ENCODE measurements around the gene RHBDF1. TPM values are rescaled to one million over a fixed set of nuclear protein-coding genes. Genes with fewer than 3 reads are reported as not detected.
A peak's percentile ranks its signal among the peaks of the same experiment; 100 is the strongest.
"Not testable (repeated sequence)": the region's sequence is repeated elsewhere in the genome, so short reads cannot be mapped to it uniquely, and the experiment has no call there.

The RHBDF1 gene
- total RNA-seq, 1 donor from 2014 or later, result 27.3 TPM

DNA sequence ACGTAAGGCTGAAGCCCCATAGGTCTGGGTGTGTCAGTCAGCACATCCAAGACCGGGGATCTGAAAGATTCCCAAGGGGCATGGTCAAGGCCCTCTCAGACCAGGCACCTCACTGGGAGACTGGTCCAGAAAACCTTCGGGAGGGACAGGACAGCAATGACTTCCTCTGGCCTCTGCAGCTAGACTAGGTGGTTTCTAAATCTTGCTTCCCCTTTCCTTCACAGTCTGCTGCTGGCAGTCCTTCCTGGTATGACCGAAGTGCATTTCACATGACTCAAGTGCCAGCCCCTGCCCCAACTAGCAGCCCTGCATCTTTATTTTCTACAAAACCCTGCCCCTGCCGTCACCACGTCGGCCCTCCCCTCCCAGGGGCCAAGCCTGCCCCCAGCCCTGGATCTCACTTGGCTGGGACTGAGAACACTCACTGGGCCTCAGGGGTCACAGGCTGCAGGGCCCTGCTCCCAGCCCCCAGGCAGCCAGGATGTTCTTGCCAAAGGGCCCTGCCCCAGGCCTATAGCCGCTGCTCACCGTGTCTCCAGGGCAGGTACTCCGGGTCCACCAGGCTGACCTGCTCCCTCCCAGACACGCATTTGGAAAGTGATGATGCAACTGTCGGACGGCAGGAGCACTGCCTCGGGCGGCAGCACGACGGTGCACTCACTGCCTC is 37.3 kb downstream of the RHBDF1 start:
- DNase-seq (ENCODE audit: extremely low spot score, unreplicated experiment), result peak; percentile 62
- no peak overlapping the region for H3K27ac Mint-ChIP-seq
- TF ChIP-seq, protein P1, sequence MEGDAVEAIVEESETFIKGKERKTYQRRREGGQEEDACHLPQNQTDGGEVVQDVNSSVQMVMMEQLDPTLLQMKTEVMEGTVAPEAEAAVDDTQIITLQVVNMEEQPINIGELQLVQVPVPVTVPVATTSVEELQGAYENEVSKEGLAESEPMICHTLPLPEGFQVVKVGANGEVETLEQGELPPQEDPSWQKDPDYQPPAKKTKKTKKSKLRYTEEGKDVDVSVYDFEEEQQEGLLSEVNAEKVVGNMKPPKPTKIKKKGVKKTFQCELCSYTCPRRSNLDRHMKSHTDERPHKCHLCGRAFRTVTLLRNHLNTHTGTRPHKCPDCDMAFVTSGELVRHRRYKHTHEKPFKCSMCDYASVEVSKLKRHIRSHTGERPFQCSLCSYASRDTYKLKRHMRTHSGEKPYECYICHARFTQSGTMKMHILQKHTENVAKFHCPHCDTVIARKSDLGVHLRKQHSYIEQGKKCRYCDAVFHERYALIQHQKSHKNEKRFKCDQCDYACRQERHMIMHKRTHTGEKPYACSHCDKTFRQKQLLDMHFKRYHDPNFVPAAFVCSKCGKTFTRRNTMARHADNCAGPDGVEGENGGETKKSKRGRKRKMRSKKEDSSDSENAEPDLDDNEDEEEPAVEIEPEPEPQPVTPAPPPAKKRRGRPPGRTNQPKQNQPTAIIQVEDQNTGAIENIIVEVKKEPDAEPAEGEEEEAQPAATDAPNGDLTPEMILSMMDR (conservative IDR thresholded peaks at IDR 0.05), result no peak
- H3K27me3 Mint-ChIP-seq, result no peaks in the 10 kb centered on the region
- no peak overlapping the region for H3K4me3 Mint-ChIP-seq
- H3K4me1 Mint-ChIP-seq (ENCODE audit: unreplicated experiment), result peaks cover 7% of the 10 kb centered on the region
- no peaks in the 10 kb centered on the region for H3K9me3 Mint-ChIP-seq
- H3K36me3 Mint-ChIP-seq, result peaks cover 5% of the 10 kb centered on the region

- Mint-ChIP-seq H3K27ac (no peak overlapping the region), H3K9me3 (no peaks in the 10 kb centered on the region), H3K36me3 (peaks cover 5% of the 10 kb centered on the region), H3K4me3 (no peak overlapping the region), H3K27me3 (no peaks in the 10 kb centered on the region), H3K4me1 (ENCODE audit: unreplicated experiment) (peaks cover 7% of the 10 kb centered on the region)
- TF ChIP-seq, protein P1 (conservative IDR thresholded peaks at IDR 0.05), result no peak
- DNase-seq (ENCODE audit: extremely low spot score, unreplicated experiment), result peak; percentile 47
These were observed 37.8 kb downstream of the RHBDF1 start for GRCh38 chr16:34648-34987.

DNA sequence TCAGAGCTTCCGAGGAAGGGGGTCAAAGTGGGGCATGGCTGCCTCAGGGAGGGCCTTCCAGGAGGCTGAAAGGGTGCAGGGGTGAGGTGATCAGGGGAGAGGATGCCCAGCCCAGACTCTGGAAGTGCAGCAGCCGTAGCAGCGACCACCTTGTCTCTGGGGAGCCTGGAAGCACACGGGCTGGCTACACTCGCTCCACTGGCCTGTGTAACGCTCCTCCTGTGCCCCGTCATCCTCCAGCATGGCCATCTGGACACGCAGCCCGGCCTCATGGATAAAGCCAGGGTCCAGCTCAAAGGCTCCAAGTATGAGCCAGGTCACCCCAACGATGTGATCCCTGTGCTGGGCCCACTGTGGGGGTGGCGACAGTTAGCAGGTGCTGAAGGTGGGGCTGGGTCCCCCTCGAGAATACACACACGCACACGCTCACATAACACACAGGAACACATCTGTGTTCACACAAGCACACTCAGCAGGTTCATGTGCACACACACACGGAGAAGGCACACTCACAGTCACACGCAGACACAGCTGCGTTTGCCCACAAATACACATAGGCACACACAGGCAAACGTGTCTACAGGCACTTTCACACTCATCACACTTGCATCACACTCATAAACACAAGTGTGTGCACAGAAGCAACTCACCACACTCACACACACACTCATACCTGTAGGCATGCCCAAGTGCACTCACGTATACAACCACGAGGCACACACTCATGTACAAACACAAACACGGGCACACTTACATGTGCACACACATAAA is 38.4 kb downstream of the RHBDF1 start:
- TF ChIP-seq, protein P1 (conservative IDR thresholded peaks at IDR 0.05), result no peak
- DNase-seq (ENCODE audit: extremely low spot score, unreplicated experiment), result peak; percentile 64
- Mint-ChIP-seq H3K4me1 (ENCODE audit: unreplicated experiment) (peaks cover 7% of the 10 kb centered on the region), H3K27ac (no peak overlapping the region), H3K9me3 (no peaks in the 10 kb centered on the region), H3K4me3 (no peak overlapping the region), H3K27me3 (no peaks in the 10 kb centered on the region), H3K36me3 (peaks cover 5% of the 10 kb centered on the region)

DNA sequence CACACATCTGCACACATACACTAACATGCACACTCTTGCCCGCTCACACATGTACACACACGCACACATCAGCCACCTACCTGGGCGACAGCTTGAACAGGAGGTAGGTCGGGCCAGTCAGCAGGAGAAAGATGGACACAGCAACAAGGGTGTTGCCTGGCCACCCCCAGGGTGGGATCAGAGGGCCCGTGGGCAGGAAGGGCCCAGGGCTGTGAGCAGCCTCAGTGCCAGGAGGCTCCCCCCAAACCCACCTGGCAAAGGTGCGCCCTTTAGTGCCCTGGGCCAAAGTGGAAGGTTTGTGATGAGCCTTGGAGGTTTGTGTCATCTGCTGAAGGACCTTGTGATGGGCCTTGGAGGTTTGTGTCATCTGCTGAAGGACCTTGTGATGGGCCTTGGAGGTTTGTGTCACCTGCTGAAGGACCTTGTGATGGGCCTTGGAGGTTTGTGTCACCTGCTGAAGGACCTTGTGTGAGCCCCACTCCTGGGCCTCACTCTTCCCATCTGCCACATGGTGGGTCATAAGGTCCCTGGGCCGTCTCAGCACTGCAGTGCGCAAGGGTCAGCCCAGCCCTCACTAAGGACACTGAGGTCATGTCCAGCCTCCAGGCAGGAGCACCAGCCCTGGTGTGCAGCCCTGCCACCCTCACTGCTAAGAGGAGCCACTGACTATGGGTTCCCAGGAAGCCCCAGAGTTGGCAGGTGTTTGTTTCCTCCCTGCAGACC is 39.1 kb downstream of the RHBDF1 start:
- H3K36me3 Mint-ChIP-seq, H3K27me3 Mint-ChIP-seq, H3K4me3 Mint-ChIP-seq: not testable (repeated sequence)

DNA sequence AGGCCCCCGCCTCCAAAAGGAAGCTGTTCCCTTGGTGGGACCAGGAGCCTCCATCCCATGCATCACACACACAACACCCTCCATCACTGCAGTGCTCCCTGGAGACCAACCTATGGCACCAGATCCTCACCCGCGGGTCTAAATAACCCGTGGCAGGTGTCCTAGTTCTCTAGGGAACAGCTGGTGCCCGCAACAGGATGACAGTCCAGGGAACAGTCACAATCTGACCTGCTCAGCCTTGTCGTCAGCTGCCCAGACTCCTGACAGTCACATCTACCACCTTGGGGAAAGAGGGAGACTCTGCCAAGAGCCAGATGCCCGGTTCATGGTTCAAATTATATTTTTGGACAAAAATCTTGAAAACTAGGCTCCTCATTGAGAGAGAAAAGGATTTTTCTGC is 41.8 kb downstream of the RHBDF1 start:
- H3K36me3 Mint-ChIP-seq; H3K27me3 Mint-ChIP-seq; H3K27ac Mint-ChIP-seq; H3K4me3 Mint-ChIP-seq; H3K9me3 Mint-ChIP-seq; H3K4me1 Mint-ChIP-seq (ENCODE audit: unreplicated experiment); DNase-seq (ENCODE audit: extremely low spot score, unreplicated experiment): not testable (repeated sequence)

More for the DNA sequence above, 39.1 kb downstream of the RHBDF1 start:
- not testable (repeated sequence) for DNase-seq (ENCODE audit: extremely low spot score, unreplicated experiment); H3K4me1 Mint-ChIP-seq (ENCODE audit: unreplicated experiment); H3K9me3 Mint-ChIP-seq; H3K27ac Mint-ChIP-seq

GRCh38 chr16:25926-26348 is 46.5 kb downstream of the RHBDF1 start:
- H3K4me3 Mint-ChIP-seq; H3K4me1 Mint-ChIP-seq (ENCODE audit: unreplicated experiment); H3K36me3 Mint-ChIP-seq; H3K27ac Mint-ChIP-seq; DNase-seq (ENCODE audit: extremely low spot score, unreplicated experiment); H3K9me3 Mint-ChIP-seq; H3K27me3 Mint-ChIP-seq: not testable (repeated sequence)

DNA sequence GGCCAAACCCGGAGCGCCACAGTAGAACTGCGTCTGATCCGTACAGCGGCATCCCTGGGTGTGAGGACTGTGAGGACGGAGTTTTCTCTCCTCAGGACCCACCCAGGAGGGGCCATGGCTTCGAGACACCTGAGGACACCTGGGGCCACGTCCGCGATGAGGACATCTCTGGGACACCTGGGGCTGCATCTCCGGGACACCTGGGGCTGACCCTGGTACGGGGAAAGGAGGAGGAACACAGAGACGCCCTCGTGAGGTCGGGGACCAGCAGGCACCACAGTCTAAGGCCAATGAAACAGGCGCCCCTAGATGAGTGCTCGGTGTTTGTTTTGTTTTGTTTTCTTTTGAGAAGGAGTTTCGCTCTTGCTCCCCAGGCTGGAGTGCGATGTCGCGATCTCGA is 48.3 kb downstream of the RHBDF1 start:
- not testable (repeated sequence) for H3K27me3 Mint-ChIP-seq; DNase-seq (ENCODE audit: extremely low spot score, unreplicated experiment); H3K4me1 Mint-ChIP-seq (ENCODE audit: unreplicated experiment); H3K36me3 Mint-ChIP-seq; H3K27ac Mint-ChIP-seq; H3K4me3 Mint-ChIP-seq; H3K9me3 Mint-ChIP-seq

DNA sequence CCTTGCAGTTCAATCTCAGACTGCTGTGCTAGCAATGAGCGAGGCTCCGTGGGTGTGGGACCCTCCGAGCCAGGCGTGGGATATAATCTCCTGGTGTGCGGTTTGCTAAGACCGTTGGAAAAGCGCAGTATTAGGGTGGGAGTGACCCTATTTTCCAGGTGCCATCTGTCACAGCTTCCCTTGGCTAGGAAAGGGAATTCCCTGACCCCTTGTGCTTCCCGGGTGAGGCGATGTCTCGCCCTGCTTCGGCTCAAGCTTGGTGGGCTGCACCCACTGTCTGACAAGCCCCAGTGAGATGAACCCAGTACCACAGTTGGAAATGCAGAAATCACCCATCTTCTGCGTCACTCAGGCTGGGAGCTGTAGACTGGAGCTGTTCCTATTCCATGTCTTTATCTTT is 51.5 kb downstream of the RHBDF1 start:
- not testable (repeated sequence) for H3K27ac Mint-ChIP-seq; DNase-seq (ENCODE audit: extremely low spot score, unreplicated experiment); H3K4me3 Mint-ChIP-seq; H3K27me3 Mint-ChIP-seq; H3K4me1 Mint-ChIP-seq (ENCODE audit: unreplicated experiment); H3K9me3 Mint-ChIP-seq; H3K36me3 Mint-ChIP-seq

DNA sequence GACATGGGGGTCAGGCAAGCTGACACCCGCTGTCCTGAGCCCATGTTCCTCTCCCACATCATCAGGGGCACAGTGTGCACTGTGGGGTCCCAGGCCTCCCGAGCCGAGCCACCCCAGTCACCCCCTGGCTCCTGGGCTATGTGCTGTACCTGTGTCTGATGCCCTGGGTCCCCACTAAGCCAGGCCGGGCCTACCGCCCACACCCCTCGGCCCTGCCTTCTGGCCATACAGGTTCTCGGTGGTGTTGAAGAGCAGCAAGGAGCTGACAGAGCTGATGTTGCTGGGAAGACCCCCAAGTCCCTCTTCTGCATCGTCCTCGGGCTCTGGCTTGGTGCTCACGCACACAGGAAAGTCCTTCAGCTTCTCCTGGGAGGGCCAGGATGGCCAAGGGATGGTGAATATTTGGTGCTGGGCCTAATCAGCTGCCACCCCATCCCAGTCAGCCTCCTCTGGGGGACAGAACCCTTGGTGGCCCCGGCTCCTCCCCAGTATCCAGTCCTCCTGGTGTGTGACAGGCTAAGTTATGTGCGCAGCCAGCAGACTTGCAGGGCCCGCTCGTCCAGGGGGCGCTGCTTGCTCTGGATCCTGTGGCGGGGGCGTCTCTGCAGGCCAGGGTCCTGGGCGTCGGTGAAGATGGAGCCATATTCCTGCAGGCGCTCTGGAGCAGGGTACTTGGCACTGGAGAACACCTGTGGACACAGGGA is 55.2 kb downstream of the RHBDF1 start:
- not testable (repeated sequence) for H3K27ac Mint-ChIP-seq; H3K9me3 Mint-ChIP-seq; DNase-seq (ENCODE audit: extremely low spot score, unreplicated experiment); H3K36me3 Mint-ChIP-seq; H3K27me3 Mint-ChIP-seq; H3K4me3 Mint-ChIP-seq; H3K4me1 Mint-ChIP-seq (ENCODE audit: unreplicated experiment)

Data from type B pancreatic cell (in vitro differentiated cells).